ENCODE results near the gene SPOCK1.

Gene SPOCK1

GRCh38 chr5:137142346-137142745 is 356.8 kb downstream of the SPOCK1 start:
- no peak for DNase-seq

GRCh38 chr5:137141779-137142178 is 357.3 kb downstream of the SPOCK1 start:
- DNase-seq, result no peak

DNA sequence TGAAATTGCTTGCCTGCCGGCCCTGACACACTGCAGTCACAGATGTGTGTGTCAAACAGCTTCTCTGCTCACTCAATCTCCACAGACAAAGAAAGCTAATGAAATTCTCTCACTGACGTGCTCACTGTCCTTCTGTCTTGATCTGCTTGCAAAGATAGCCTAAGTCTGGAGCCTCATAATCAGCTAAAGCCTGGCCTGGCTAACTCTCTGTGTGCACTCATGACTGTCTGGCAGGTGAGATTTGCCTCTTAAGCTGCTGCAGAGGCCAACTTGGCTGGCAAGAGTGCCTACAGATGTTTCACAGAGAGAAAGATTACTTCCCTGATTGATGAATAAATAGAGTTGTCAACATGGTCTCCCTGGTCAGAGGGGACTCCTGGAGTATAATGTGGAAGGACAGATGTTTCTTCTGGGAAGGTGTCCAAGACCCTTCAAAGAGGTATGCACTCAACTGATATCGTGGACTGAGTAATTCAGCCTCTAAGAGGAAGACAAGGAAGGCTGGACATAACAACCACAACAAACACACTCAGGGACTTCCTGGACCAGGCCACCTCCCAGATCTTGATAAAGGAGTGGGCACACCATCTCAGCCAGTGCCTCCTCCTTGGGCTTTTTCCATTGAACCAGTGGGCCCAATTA is 362.0 kb downstream of the SPOCK1 start:
- DNase-seq, result no peak

- no peak for DNase-seq
Observed at GRCh38 chr5:137134920-137135532, 364.1 kb downstream of the SPOCK1 start.

DNA sequence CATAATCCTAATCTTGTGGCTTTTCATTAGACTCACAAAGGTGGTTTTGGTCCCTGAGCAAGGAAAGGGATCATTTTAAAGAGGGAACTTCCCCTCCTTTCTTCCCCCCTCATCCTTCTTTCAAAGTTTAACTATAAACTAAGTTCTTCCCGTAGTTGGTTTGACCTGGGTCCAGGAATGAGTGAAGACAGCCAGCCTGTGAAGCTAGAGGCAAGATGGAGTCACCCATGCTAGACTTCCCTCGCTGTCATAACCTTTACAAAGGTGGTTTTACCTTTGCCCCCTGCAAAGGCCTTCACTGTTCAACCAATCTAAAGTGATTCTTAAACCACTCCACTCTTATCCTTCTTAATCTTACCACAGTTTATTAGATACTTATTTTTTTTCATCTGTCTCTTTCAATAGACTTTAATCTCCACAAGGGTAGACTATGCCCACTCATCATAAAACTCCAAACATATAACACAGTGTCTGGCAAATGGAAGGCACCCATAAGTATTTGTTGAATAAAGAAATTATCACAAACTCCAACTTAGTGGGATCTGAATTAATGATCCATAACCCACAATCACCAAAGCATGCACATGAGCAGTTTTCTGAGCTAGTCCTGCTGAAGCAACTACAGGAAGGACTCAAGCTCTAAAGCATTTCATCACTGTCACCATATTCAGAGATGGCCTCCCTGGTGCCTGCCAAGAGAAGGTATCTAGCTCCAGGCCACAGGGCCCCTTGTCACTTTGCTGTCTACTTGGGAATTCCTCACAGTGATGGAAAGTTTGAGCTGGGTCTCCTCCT is 369.0 kb downstream of the SPOCK1 start:
- DNase-seq, result no peak

GRCh38 chr5:137128012-137128411 is 371.1 kb downstream of the SPOCK1 start:
- no peak for DNase-seq

GRCh38 chr5:137126829-137127228 is 372.3 kb downstream of the SPOCK1 start:
- DNase-seq, result no peak

- DNase-seq, result no peak
Observed at GRCh38 chr5:137122558-137122957, 376.6 kb downstream of the SPOCK1 start.

GRCh38 chr5:137122075-137122474 is 377.1 kb downstream of the SPOCK1 start:
- no peak for DNase-seq

- no peak for DNase-seq
Observed at GRCh38 chr5:137119321-137119720, 379.8 kb downstream of the SPOCK1 start.

- no peak for DNase-seq
Observed at GRCh38 chr5:137118629-137119028, 380.5 kb downstream of the SPOCK1 start.

GRCh38 chr5:137115152-137115551 is 384.0 kb downstream of the SPOCK1 start:
- DNase-seq, result no peak

DNA sequence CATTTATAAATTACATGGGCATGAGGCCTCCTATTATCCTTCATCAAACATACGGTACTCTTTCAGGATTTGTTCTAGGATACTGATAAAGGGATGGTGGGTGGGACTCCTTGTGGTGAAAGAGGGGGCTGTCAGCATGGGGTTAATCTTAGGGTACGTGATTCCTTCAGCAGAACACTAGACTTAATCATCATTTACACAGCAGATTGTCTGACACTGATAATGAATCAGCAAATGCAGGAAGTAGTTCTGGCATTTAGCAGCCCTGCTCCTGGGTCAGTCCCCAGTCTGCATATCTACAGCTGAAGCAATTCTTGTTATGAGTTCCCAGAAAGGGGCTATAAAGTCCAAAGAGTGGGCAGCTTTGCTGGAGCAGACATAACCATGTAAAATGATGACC is 384.6 kb downstream of the SPOCK1 start:
- no peak for DNase-seq

DNA sequence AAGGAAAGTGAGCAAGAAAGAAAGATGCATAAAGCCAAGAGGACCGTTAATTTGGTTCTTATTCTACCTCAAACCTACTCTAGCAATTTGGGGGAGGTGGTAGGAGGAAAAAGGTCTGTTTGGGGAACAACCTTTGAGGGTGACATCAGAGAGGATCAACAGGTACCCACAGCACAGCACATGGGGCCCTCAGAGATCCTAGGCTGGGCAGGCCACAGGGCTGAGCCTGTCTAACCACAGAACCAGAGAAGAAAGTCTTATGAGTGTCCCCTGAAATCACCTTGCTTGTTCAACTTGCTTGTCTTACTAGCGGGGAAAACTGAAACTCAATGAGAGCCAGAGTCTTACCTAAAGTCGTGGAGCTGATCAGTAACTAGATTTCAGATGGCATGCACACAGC is 385.2 kb downstream of the SPOCK1 start:
- DNase-seq, result no peak

GRCh38 chr5:137113161-137113560 is 386.0 kb downstream of the SPOCK1 start:
- DNase-seq, result no peak

GRCh38 chr5:137105351-137106035 is 393.6 kb downstream of the SPOCK1 start:
- no peak for DNase-seq

- DNase-seq, result no peak
Observed at GRCh38 chr5:137101544-137101943, 397.6 kb downstream of the SPOCK1 start.

- DNase-seq, result no peak
Observed at GRCh38 chr5:137099651-137100050, 399.5 kb downstream of the SPOCK1 start.

GRCh38 chr5:137098663-137099062 is 400.5 kb downstream of the SPOCK1 start:
- no peak for DNase-seq

GRCh38 chr5:137098238-137098637 is 400.9 kb downstream of the SPOCK1 start:
- no peak for DNase-seq

DNA sequence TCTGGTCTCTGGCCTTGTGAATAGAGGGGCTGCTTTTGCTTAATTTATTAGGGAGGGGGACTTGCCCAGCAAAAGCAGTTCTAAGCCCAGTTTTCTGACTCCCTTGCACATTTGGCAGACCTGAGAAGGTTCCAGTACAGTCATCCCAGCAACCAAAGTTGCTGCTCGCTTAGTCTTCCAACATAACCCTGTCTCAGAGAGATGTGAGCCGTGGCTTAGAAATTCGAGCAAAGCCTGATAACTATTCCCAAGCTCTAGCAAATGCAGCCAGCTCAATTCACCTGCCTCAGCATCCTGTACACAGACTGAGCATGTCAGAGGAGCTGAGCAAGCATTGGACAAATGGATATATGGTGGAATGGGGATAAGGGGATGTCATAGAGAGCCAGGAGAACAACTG is 401.9 kb downstream of the SPOCK1 start:
- no peak for DNase-seq

GRCh38 chr5:137096149-137097103 is 402.7 kb downstream of the SPOCK1 start:
- no peak for DNase-seq

Measured in CD4-positive, alpha-beta T cell treated with Interferon gamma for 1 hour (primary cell).